Lower lobe of right lung (tissue), 2 donors: ENCODE data around the gene CORO2B. TPM values are rescaled to one million over a fixed set of nuclear protein-coding genes. Genes with fewer than 3 reads are reported as not detected.

Experiments
- ATAC-seq, 2 donors: fragments of 200-7000 bp; cut with Tn5 transposase; one replicate each; pipeline ENCODE4 v1.9.1; 2020 to 2022; ENCODE audit warnings: mild to moderate bottlenecking in 2 of 2, moderate library complexity in 2 of 2
- DNase-seq: peaks from one replicate; pipeline ENCODE4 v3.0.0-alpha.2; 2020
- H3K27ac ChIP-seq: fragments of 200-600 bp; one replicate; pipeline ENCODE4 v1.8.0; 2022
- H3K27me3 ChIP-seq: fragments of 200-600 bp; one replicate; pipeline ENCODE4 v1.8.0; 2022; ENCODE audit warnings: low read depth
- H3K36me3 ChIP-seq: fragments of 200-600 bp; one replicate; pipeline ENCODE4 v1.8.0; 2022; ENCODE audit warnings: mild to moderate bottlenecking
- H3K4me1 ChIP-seq: fragments of 200-600 bp; one replicate; pipeline ENCODE4 v1.8.0; 2022
- H3K4me3 ChIP-seq: fragments of 200-600 bp; one replicate; pipeline ENCODE4 v1.8.0; 2022; ENCODE audit warnings: mild to moderate bottlenecking
- H3K9me3 ChIP-seq: fragments of 200-600 bp; one replicate; pipeline ENCODE4 v1.8.0; 2022
- intact Hi-C: fragments of 100-400 bp; cut with DNase I; formaldehyde crosslinking; loops from one replicate; pipeline ENCODE4 v1.11.0; 2022
- total RNA-seq: library from RNA; stranded (reverse); fragmentation: NEBNext Ultra II Directional; extraction: Animal tissue kit (Norgen Biotek cat#: 25700); gene quantifications from one replicate; pipeline ENCODE4 v1.2.1, GENCODE V29; 2021
- TF ChIP-seq, protein P1 (sequence below): fragments of 200-600 bp; IDR thresholded peaks from one replicate; pipeline ENCODE4 v1.8.0; 2022; ENCODE audit warnings: antibody characterized with exemption, mild to moderate bottlenecking
- donor health status: DM: no; HTN: yes; CAD: no; lungs with severe emphysema.

Gene CORO2B
- total RNA-seq, 1 donor from 2014 or later = 6.8 TPM

DNA sequence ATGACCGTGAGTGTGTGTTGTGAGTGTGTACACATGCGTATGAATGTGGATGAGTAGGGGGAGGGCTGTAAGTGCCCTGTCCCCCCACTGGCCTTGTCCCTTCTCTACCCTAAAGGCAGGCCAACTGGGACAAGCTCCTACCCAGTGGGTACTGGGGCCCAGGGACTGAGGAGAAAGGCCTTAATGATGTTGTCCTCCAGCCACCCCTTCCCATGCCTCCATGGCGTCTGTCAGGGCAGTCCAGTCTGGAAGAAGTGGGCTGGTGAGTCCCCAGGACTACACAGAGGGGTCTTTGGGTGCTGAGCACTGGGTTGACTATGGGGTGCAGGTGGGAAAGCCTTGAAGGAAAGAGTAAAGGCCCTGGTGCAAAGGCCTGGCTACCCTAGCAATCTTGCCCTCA, 16.9 kb upstream of the CORO2B start:
- ATAC-seq (no peak), DNase-seq (no peak)
- no peaks in the 10 kb centered on the region for H3K36me3 ChIP-seq
- TF ChIP-seq, protein P1, sequence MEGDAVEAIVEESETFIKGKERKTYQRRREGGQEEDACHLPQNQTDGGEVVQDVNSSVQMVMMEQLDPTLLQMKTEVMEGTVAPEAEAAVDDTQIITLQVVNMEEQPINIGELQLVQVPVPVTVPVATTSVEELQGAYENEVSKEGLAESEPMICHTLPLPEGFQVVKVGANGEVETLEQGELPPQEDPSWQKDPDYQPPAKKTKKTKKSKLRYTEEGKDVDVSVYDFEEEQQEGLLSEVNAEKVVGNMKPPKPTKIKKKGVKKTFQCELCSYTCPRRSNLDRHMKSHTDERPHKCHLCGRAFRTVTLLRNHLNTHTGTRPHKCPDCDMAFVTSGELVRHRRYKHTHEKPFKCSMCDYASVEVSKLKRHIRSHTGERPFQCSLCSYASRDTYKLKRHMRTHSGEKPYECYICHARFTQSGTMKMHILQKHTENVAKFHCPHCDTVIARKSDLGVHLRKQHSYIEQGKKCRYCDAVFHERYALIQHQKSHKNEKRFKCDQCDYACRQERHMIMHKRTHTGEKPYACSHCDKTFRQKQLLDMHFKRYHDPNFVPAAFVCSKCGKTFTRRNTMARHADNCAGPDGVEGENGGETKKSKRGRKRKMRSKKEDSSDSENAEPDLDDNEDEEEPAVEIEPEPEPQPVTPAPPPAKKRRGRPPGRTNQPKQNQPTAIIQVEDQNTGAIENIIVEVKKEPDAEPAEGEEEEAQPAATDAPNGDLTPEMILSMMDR = no peak
- no peak overlapping the region for H3K27ac ChIP-seq
- peaks cover 14% of the 10 kb centered on the region for H3K4me1 ChIP-seq
- H3K4me3 ChIP-seq = no peak overlapping the region
- intact Hi-C loops = no loop called here
- peaks cover 38% of the 10 kb centered on the region for H3K27me3 ChIP-seq
- no peaks in the 10 kb centered on the region for H3K9me3 ChIP-seq

GRCh38 chr15:68564173-68564572, 14.6 kb upstream of the CORO2B start:
- Histone ChIP-seq H3K9me3 (no peaks in the 10 kb centered on the region), H3K36me3 (no peaks in the 10 kb centered on the region), H3K4me3 (no peak overlapping the region), H3K27me3 (peaks cover 28% of the 10 kb centered on the region), H3K4me1 (peaks cover 10% of the 10 kb centered on the region), H3K27ac (no peak overlapping the region)
- TF ChIP-seq, protein P1 = no peak
- intact Hi-C loops = no loop called here
- DNase-seq (no peak), ATAC-seq (no peak)

DNA sequence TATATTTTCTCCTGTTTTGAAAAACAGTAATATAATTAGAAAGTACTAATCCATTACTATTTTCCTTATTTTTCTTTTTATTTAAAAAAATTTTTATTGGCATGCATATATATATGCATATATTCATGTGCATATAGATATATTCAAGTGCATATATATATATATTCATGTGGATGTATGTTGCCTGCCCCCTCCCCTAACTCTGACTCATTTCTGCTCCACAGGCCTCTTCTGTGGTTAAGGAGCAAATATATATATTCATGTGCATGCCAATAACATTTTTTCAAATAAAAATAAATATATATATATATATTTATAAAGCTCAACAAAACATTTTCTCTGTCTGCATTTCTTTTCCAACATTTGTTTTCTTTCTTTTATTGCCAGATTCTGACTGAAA, 13.6 kb upstream of the CORO2B start:
- Histone ChIP-seq H3K27ac (no peak overlapping the region), H3K36me3 (no peaks in the 10 kb centered on the region), H3K9me3 (no peaks in the 10 kb centered on the region), H3K27me3 (peaks cover 27% of the 10 kb centered on the region), H3K4me3 (no peak overlapping the region), H3K4me1 (no peaks in the 10 kb centered on the region)
- intact Hi-C loops = no loop called here
- DNase-seq (no peak), ATAC-seq (no peak)
- TF ChIP-seq, protein P1 = no peak

- intact Hi-C loops = no loop called here
- TF ChIP-seq, protein P1 = no peak
- Histone ChIP-seq H3K9me3 (no peaks in the 10 kb centered on the region), H3K4me1 (no peaks in the 10 kb centered on the region), H3K4me3 (no peak overlapping the region), H3K36me3 (no peaks in the 10 kb centered on the region), H3K27me3 (peaks cover 22% of the 10 kb centered on the region), H3K27ac (no peak overlapping the region)
- no peak for DNase-seq
- no peak for ATAC-seq
Observed at GRCh38 chr15:68565726-68566125, 13.1 kb upstream of the CORO2B start.

- no peak overlapping the region for H3K4me3 ChIP-seq
- no peaks in the 10 kb centered on the region for H3K36me3 ChIP-seq
- peaks cover 15% of the 10 kb centered on the region for H3K27me3 ChIP-seq
- DNase-seq (no peak), ATAC-seq (no peak)
- intact Hi-C loops = no loop called here
- H3K4me1 ChIP-seq = no peaks in the 10 kb centered on the region
- no peak overlapping the region for H3K27ac ChIP-seq
- no peaks in the 10 kb centered on the region for H3K9me3 ChIP-seq
- TF ChIP-seq, protein P1 = no peak
Observed at GRCh38 chr15:68566377-68566954, 12.3 kb upstream of the CORO2B start.
